GM13977 (cell line): ENCODE data around the gene UGT1A6.

Experiments used
- DNase-seq: peaks from one replicate; pipeline ENCODE4 v3.0.0; 2012; ENCODE audit warnings: low spot score
- in situ Hi-C: fragments of 300-500 bp; cut with MboI; formaldehyde crosslinking; loops from one replicate; pipeline ENCODE4 v1.12.0; 2022; ENCODE audit warnings: low sequenced_read_pairs, low pct_unique_long_range_greater_than_20kb, mixed read lengths, inconsistent platforms; ENCODE audit not compliant: unreplicated experiment
- TF ChIP-seq, protein P1 (sequence below): IDR thresholded peaks from 2 replicates; pipeline ENCODE4 v1.5.1; 2012; ENCODE audit warnings: mild to moderate bottlenecking, control low read depth; ENCODE audit not compliant: insufficient read depth; ENCODE audit errors: extremely low read depth, missing control alignments

The UGT1A6 gene

GRCh38 chr2:233673896-233674295 lies 18.8 kb upstream of the UGT1A6 start:
- no peak for DNase-seq
- TF ChIP-seq, protein P1, sequence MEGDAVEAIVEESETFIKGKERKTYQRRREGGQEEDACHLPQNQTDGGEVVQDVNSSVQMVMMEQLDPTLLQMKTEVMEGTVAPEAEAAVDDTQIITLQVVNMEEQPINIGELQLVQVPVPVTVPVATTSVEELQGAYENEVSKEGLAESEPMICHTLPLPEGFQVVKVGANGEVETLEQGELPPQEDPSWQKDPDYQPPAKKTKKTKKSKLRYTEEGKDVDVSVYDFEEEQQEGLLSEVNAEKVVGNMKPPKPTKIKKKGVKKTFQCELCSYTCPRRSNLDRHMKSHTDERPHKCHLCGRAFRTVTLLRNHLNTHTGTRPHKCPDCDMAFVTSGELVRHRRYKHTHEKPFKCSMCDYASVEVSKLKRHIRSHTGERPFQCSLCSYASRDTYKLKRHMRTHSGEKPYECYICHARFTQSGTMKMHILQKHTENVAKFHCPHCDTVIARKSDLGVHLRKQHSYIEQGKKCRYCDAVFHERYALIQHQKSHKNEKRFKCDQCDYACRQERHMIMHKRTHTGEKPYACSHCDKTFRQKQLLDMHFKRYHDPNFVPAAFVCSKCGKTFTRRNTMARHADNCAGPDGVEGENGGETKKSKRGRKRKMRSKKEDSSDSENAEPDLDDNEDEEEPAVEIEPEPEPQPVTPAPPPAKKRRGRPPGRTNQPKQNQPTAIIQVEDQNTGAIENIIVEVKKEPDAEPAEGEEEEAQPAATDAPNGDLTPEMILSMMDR = no peak
- in situ Hi-C loops = no loop called here

DNA sequence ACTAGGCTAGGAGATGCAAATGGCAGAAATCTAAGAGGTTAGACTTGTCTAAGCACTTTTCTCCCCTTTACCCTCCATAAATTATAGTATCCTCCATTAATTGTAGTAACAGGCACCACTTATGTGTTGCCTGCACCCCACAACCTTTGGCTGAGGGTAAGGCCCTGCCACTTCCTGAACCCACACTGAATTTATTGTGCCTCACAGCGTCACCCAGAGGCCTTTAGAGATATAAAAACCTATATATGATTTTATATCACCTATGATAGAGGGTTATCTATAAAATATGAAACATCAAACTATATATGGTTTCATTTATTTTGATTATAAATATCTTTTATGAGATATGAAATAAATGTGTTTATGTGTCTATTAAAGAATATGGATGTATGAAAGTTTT lies 18.4 kb upstream of the UGT1A6 start:
- no peak for DNase-seq
- TF ChIP-seq, protein P1 = peak; percentile 28
- in situ Hi-C loops = no loop called here

GRCh38 chr2:233674995-233675394 lies 17.7 kb upstream of the UGT1A6 start:
- DNase-seq = no peak
- TF ChIP-seq, protein P1 = no peak
- in situ Hi-C loops = no loop called here

- DNase-seq = no peak
- in situ Hi-C loops = no loop called here
- TF ChIP-seq, protein P1 = no peak
Measured at GRCh38 chr2:233676046-233676445, 16.6 kb upstream of the UGT1A6 start.

DNA sequence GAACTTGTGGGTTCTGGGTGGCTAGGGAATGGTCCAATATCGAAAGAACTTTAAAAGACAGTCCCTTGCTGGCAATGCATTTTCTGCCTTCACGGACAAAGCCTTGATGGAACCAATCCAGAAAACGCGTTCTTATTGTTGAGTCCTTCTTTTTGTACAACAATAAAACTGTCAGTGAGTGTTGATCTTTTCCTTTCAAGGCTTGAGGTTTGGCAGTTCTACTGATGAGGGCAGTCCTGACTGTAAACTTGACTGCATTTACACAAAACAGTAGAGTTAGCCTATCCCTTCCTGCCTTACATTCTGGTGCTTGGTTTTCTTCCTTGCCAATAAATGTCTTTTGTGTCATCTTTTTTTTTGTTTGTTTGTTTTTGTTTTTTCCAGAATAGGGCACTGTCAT lies 13.5 kb upstream of the UGT1A6 start:
- DNase-seq = no peak
- TF ChIP-seq, protein P1 = no peak
- in situ Hi-C loops = no loop called here

GRCh38 chr2:233680361-233681045 lies 12.2 kb upstream of the UGT1A6 start:
- no peak for DNase-seq
- in situ Hi-C loops = no loop called here
- TF ChIP-seq, protein P1 = no peak
